GM21367 (cell line): Measurements from ENCODE around the gene HAL.

Experiments
- ATAC-seq: cut with Tn5 transposase; IDR thresholded peaks from one replicate; pipeline ENCODE4 v1.9.1; 2021; ENCODE audit not compliant: unreplicated experiment

HAL gene

GRCh38 chr12:96014943-96015599 is 18.9 kb upstream of the HAL start:
- ATAC-seq: no peak

- ATAC-seq: no peak
Observed at GRCh38 chr12:96007729-96008128, 11.6 kb upstream of the HAL start.

GRCh38 chr12:96006727-96007126 is 10.6 kb upstream of the HAL start:
- ATAC-seq: no peak

GRCh38 chr12:96000858-96001257 is 4.7 kb upstream of the HAL start:
- ATAC-seq: no peak

- ATAC-seq: no peak
Observed at GRCh38 chr12:95999484-95999883, 3.3 kb upstream of the HAL start.

- peak; percentile 96 for ATAC-seq
Observed at GRCh38 chr12:95998611-95999286, 2.6 kb upstream of the HAL start.

GRCh38 chr12:95997911-95998510 is 1.9 kb upstream of the HAL start:
- ATAC-seq: no peak

GRCh38 chr12:95997276-95997675 is 1.1 kb upstream of the HAL start:
- no peak for ATAC-seq

- no peak for ATAC-seq
Observed at GRCh38 chr12:95995238-95996031, 709 bp downstream of the HAL start.

- no peak for ATAC-seq
Observed at GRCh38 chr12:95994476-95994875, 1.7 kb downstream of the HAL start.

GRCh38 chr12:95993907-95994306 is 2.2 kb downstream of the HAL start:
- no peak for ATAC-seq

- ATAC-seq: no peak
Observed at GRCh38 chr12:95990136-95990535, 6.0 kb downstream of the HAL start.

- no peak for ATAC-seq
Observed at GRCh38 chr12:95989504-95990123, 6.5 kb downstream of the HAL start.

GRCh38 chr12:95988506-95989275 is 7.5 kb downstream of the HAL start:
- no peak for ATAC-seq

- ATAC-seq: no peak
Observed at GRCh38 chr12:95986635-95987570, 9.2 kb downstream of the HAL start.

GRCh38 chr12:95984682-95985081 is 11.5 kb downstream of the HAL start:
- ATAC-seq: no peak

- ATAC-seq: no peak
Observed at GRCh38 chr12:95982602-95983001, 13.5 kb downstream of the HAL start.

GRCh38 chr12:95980437-95980836 is 15.7 kb downstream of the HAL start:
- no peak for ATAC-seq

- no peak for ATAC-seq
Observed at GRCh38 chr12:95978774-95979173, 17.4 kb downstream of the HAL start.
